BLaER1 (cell line): ENCODE results near the gene MAPKAP1.

Experiments used
- H3K27ac ChIP-seq: shearing (Covaris generic); formaldehyde crosslinking; 2 replicates; pipeline ENCODE4 v1.8.1; 2022
- H3K27me3 ChIP-seq: shearing (Covaris generic); formaldehyde crosslinking; 2 replicates; pipeline ENCODE4 v1.8.1; 2022
- H3K36me3 ChIP-seq: shearing (Covaris generic); formaldehyde crosslinking; 2 replicates; pipeline ENCODE4 v1.8.1; 2022
- H3K4me1 ChIP-seq: shearing (Covaris generic); formaldehyde crosslinking; 2 replicates; pipeline ENCODE4 v1.8.1; 2022
- H3K4me2 ChIP-seq: shearing (Covaris generic); formaldehyde crosslinking; 2 replicates; pipeline ENCODE4 v1.8.1; 2022
- H3K4me3 ChIP-seq: shearing (Covaris generic); formaldehyde crosslinking; 2 replicates; pipeline ENCODE4 v1.8.1; 2022
- H3K9ac ChIP-seq: shearing (Covaris generic); formaldehyde crosslinking; 2 replicates; pipeline ENCODE4 v1.8.1; 2022
- H3K9me3 ChIP-seq: shearing (Covaris generic); formaldehyde crosslinking; 2 replicates; pipeline ENCODE4 v1.8.1; 2022
- H4K20me1 ChIP-seq: shearing (Covaris generic); formaldehyde crosslinking; 2 replicates; pipeline ENCODE4 v1.8.1; 2022
- Cebpa-rat ChIP-seq: shearing (Covaris generic); IDR thresholded peaks from 2 replicates; pipeline ENCODE4 v1.8.1; 2022

Gene MAPKAP1

GRCh38 chr9:125706651-125707471, at the start of gene MAPKAP1:
TSS of gene MAPKAP1 (minus strand) at chr9:125707208. CDS start at chr9:125672574, 34,634 bp downstream.
- Histone ChIP-seq H3K4me3 (peak within 1 kb of the TSS; percentile 97), H3K27me3 (no peaks in the 10 kb centered on the region), H3K27ac (peak within 1 kb of the TSS; percentile 91), H3K36me3 (peaks cover 15% of the 10 kb centered on the region; the same call in 1 of the 2 replicates), H4K20me1 (peaks cover 15% of the 10 kb centered on the region), H3K9me3 (no peaks in the 10 kb centered on the region), H3K4me2 (peak within 1 kb of the TSS; percentile 91), H3K9ac (peak within 1 kb of the TSS; percentile 94), H3K4me1 (peaks cover 27% of the 10 kb centered on the region)
- no peak for TF ChIP-seq Cebpa-rat

GRCh38 chr9:125756518-125756917, 49.5 kb upstream of the MAPKAP1 start:
- Histone ChIP-seq H3K4me1 (peaks cover 17% of the 10 kb centered on the region), H3K4me2 (no peak overlapping the region), H3K27ac (no peak overlapping the region)

DNA sequence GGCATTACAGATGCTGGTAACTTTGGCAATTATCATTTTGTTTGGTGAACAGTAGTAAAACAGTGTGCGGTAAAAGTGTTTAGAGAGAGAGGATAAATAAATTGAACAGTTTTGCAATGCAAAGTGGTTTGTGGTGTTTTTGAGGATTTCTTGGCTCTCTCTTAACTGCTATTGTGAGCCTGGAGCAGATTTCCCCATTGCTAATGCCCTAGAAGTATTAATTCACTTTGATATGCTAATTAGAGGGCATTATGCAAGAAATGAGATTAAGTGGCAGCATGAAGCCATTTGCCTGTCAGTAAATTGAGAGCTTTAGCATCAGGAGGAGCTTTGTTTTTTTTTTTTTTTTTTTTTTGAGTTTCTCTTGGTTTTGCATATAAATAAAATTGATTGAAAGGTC, 48.3 kb upstream of the MAPKAP1 start:
- peaks cover 8% of the 10 kb centered on the region for H3K27me3 ChIP-seq
- no peak for TF ChIP-seq Cebpa-rat
- peaks cover 14% of the 10 kb centered on the region for H3K4me1 ChIP-seq
- no peak overlapping the region for H3K4me3 ChIP-seq
- no peak overlapping the region for H3K27ac ChIP-seq
- H3K36me3 ChIP-seq, result peaks cover 5% of the 10 kb centered on the region; the same call in 1 of the 2 replicates
- no peaks in the 10 kb centered on the region for H3K9me3 ChIP-seq
- no peak overlapping the region for H3K9ac ChIP-seq
- H4K20me1 ChIP-seq, result peaks cover 16% of the 10 kb centered on the region
- no peak overlapping the region for H3K4me2 ChIP-seq

More at GRCh38 chr9:125756518-125756917, 49.5 kb upstream of the MAPKAP1 start:
- Histone ChIP-seq H4K20me1 (peaks cover 9% of the 10 kb centered on the region; the same call in 1 of the 2 replicates), H3K4me3 (no peak overlapping the region), H3K9me3 (no peaks in the 10 kb centered on the region), H3K36me3 (no peaks in the 10 kb centered on the region; the same call in 1 of the 2 replicates), H3K27me3 (0 out of 2 replicates have a peak, but pooled peaks cover 3% of the 10 kb centered on the region), H3K9ac (no peak overlapping the region)
- no peak for TF ChIP-seq Cebpa-rat

- H3K36me3 ChIP-seq, result peaks cover 8% of the 10 kb centered on the region; the same call in 1 of the 2 replicates
- no peak overlapping the region for H3K9ac ChIP-seq
- H3K9me3 ChIP-seq, result no peaks in the 10 kb centered on the region
- peaks cover 20% of the 10 kb centered on the region for H4K20me1 ChIP-seq
- H3K27me3 ChIP-seq, result peaks cover 21% of the 10 kb centered on the region
- no peak overlapping the region for H3K4me3 ChIP-seq
- H3K4me1 ChIP-seq, result peaks cover 6% of the 10 kb centered on the region
- no peak for TF ChIP-seq Cebpa-rat
- no peak overlapping the region for H3K27ac ChIP-seq
- no peak overlapping the region for H3K4me2 ChIP-seq
Measured at GRCh38 chr9:125754096-125754495, 47.1 kb upstream of the MAPKAP1 start.

DNA sequence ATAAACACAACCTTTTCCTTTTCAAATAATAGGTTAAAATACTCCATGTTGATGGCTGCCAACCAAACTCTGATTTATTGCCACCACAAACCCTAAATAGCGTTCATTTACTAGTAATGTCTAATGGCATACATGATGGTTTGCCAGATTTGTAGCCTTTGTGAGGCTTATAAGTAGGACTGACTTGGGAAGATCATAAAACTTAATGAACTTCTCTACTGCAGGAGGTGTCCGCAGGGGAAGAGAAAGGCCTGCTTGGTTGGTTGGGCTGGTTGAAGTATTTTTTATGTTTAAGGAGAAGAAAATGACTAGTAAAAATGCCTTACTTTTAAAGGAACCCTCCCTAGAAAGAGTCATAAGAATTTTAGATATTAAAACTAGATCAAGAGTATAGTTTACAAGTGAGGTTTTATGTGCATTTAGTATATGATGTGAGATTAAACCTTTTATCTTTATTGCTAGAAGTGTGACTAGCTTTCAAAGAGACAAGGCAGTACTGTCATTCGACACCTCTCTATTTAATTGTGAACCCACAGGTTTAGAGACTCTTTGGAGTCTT, 45.1 kb upstream of the MAPKAP1 start:
- no peak overlapping the region for H3K9ac ChIP-seq
- peaks cover 40% of the 10 kb centered on the region for H3K27me3 ChIP-seq
- H3K4me1 ChIP-seq, result peaks cover 11% of the 10 kb centered on the region
- H4K20me1 ChIP-seq, result peaks cover 35% of the 10 kb centered on the region
- no peak for TF ChIP-seq Cebpa-rat
- H3K27ac ChIP-seq, result no peak overlapping the region
- no peaks in the 10 kb centered on the region for H3K9me3 ChIP-seq
- H3K36me3 ChIP-seq, result peaks cover 8% of the 10 kb centered on the region; the same call in 1 of the 2 replicates
- no peak overlapping the region for H3K4me2 ChIP-seq
- H3K4me3 ChIP-seq, result no peak overlapping the region

- H3K27ac ChIP-seq, result no peak overlapping the region
- H3K27me3 ChIP-seq, result peaks cover 37% of the 10 kb centered on the region
- H3K9me3 ChIP-seq, result no peaks in the 10 kb centered on the region
- H4K20me1 ChIP-seq, result peaks cover 35% of the 10 kb centered on the region
- H3K36me3 ChIP-seq, result 0 out of 2 replicates have a peak, but pooled peaks cover 8% of the 10 kb centered on the region
- TF ChIP-seq Cebpa-rat, result no peak
- H3K4me2 ChIP-seq, result no peak overlapping the region
- peaks cover 15% of the 10 kb centered on the region for H3K4me1 ChIP-seq
- H3K9ac ChIP-seq, result no peak overlapping the region
- no peak overlapping the region for H3K4me3 ChIP-seq
Measured at GRCh38 chr9:125750627-125751011, 43.6 kb upstream of the MAPKAP1 start.

DNA sequence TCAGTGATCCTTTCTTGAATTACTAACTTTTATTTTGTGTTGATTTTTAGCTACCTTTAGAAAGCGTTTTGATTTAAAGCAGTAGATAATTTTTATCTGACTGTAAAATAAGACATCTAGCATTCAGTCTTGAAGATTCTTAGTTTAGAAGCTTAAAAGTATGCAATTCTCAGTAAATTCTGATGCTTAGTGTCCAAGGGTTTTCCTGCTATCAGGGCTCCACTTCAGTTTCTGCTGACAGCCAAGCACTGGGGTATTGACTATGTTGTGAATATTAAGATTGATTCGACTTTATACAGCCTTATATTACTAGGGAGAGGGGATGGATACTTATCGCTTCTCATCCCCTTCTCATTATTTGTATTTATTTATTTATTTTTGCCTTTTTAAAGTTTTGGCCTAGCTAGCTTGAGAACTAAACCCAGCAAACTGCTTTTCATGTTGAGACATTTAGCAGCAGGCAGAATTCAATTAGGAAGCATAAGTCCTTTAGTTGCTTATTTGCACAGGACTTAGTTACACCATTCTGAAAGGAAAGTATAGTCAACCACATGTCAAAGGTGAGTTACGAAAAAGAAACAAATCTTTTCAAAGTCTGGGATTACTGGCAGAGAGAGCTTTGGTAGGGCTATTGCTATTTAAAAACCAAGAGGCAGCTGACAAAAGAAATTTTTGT, 43.1 kb upstream of the MAPKAP1 start:
- Histone ChIP-seq H4K20me1 (peaks cover 35% of the 10 kb centered on the region), H3K9me3 (no peaks in the 10 kb centered on the region), H3K9ac (no peak overlapping the region), H3K4me1 (peaks cover 21% of the 10 kb centered on the region), H3K36me3 (0 out of 2 replicates have a peak, but pooled peaks cover 8% of the 10 kb centered on the region), H3K27me3 (peaks cover 37% of the 10 kb centered on the region), H3K4me2 (peak overlapping the region; percentile 96; the same call in 1 of the 2 replicates), H3K4me3 (no peak overlapping the region), H3K27ac (no peak overlapping the region)
- TF ChIP-seq Cebpa-rat, result no peak

DNA sequence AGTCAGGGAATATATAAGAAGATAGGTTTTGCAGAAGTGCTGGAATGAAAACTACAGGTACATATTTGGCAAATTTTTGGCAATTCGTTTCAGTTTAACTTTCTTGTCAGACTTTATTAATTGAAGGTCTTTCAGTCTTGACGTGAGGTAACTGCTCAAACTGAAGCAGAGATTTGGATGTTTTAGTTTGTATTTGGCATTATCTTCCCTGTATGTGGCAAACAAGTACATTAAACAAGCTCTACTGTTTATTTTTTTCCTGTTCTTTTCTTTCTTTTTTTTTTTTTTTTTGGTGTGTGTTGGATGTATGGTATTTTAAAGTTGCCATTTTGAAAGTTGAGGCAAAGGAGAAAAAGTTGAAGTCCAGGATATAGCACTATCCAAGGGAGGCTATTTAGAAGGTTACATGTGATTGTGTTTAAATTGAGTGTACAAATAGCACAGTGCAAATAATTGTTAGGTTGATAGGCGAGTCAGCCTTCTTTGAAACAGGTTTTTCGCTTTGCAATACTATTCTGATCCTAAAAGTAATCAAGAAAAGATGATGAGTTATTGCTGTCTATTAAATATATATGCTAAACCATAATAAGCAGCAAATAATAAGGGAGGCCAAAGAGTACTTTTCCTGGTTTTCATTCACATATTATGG, 42.4 kb upstream of the MAPKAP1 start:
- Histone ChIP-seq H3K4me1 (peaks cover 22% of the 10 kb centered on the region), H3K27me3 (peaks cover 37% of the 10 kb centered on the region), H3K36me3 (0 out of 2 replicates have a peak, but pooled peaks cover 8% of the 10 kb centered on the region), H3K9me3 (no peaks in the 10 kb centered on the region), H3K9ac (no peak overlapping the region), H3K4me3 (no peak overlapping the region), H4K20me1 (peaks cover 35% of the 10 kb centered on the region), H3K4me2 (peak overlapping the region; percentile 96; the same call in 1 of the 2 replicates), H3K27ac (no peak overlapping the region)
- no peak for TF ChIP-seq Cebpa-rat

DNA sequence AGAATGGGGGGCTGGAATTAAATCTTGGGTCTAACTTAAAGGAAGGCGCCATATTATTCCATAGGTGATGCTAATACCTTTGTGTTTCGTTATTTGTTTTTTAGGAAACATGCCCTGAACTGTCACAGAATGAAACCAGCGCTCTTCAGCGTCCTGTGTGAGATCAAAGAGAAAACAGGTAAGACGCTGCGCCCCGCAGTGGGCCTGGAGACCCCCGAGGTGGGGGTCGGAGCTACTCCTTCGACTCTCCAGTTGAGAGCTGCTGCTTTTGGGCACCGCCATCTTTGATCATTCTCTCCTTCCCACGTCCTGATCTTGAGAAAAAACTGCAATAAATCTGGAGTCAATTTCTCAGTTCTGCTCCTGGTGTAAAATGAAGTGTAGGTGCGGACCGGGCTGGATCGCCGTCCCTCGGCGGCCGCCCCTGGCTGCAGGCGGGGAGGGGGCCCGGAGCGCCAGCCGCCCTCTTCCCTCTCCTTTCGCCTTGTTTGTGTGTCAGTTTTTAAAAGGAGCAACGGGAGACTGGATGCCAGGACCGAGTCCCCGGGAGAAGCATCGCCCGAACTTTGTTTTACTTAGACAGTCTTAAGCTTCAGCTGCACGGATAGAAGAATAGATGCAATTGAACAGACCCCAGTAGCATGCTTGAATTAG, 41.6 kb upstream of the MAPKAP1 start:
- peak overlapping the region; percentile 79 for H3K4me3 ChIP-seq
- peaks cover 22% of the 10 kb centered on the region for H3K4me1 ChIP-seq
- peaks cover 35% of the 10 kb centered on the region for H4K20me1 ChIP-seq
- H3K4me2 ChIP-seq, result peak overlapping the region; percentile 96
- peak overlapping the region; percentile 79; the same call in 1 of the 2 replicates for H3K9ac ChIP-seq
- no peak for TF ChIP-seq Cebpa-rat
- H3K27me3 ChIP-seq, result peaks cover 37% of the 10 kb centered on the region
- H3K9me3 ChIP-seq, result no peaks in the 10 kb centered on the region
- 0 out of 2 replicates have a peak, but pooled peaks cover 8% of the 10 kb centered on the region for H3K36me3 ChIP-seq
- no peak overlapping the region for H3K27ac ChIP-seq
